ENCODE measurements around the gene TENM4. TPM values are rescaled to one million over a fixed set of nuclear protein-coding genes. Genes with fewer than 3 reads are reported as not detected.

Gene TENM4
- total RNA-seq, 2 experiments from 2014 or later: not detected

DNA sequence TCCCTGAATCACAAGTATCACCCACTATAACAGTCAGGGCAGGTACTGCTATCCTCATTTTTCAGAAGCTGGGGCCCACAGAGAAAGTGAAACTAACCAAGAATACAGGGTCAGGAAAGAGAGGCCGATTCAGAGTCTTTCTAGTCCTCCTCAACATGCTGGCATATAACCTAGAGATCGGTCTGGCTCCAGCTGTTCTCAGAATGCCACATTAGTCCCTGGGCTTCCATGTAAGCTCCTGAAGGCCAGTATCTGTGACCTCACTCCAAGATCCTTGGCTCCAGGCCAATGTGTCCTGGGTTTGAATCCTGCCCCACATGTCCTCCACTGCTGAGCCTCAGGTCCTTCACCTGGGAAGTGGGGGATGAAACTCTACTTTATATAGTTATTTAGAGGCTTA, 50.4 kb downstream of the TENM4 start:
- TF ChIP-seq, protein P1, sequence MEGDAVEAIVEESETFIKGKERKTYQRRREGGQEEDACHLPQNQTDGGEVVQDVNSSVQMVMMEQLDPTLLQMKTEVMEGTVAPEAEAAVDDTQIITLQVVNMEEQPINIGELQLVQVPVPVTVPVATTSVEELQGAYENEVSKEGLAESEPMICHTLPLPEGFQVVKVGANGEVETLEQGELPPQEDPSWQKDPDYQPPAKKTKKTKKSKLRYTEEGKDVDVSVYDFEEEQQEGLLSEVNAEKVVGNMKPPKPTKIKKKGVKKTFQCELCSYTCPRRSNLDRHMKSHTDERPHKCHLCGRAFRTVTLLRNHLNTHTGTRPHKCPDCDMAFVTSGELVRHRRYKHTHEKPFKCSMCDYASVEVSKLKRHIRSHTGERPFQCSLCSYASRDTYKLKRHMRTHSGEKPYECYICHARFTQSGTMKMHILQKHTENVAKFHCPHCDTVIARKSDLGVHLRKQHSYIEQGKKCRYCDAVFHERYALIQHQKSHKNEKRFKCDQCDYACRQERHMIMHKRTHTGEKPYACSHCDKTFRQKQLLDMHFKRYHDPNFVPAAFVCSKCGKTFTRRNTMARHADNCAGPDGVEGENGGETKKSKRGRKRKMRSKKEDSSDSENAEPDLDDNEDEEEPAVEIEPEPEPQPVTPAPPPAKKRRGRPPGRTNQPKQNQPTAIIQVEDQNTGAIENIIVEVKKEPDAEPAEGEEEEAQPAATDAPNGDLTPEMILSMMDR (conservative IDR thresholded peaks at IDR 0.05; ENCODE audit: low read length): no peak
- no peak for TF ChIP-seq EZH2phosphoT487 (IDR thresholded peaks at IDR 0.05; ENCODE audit: borderline replicate concordance, low read depth, low read length)
- Histone ChIP-seq H4K20me1 (ENCODE audit: insufficient read depth, low read length) (no peaks in the 10 kb centered on the region), H3K4me2 (ENCODE audit: low read length) (no peak overlapping the region), H2AFZ (ENCODE audit: low read length) (no peak overlapping the region), H3K4me3 (ENCODE audit: low read depth, low read length, poor library complexity, severe bottlenecking) (no peak overlapping the region), H3K9me2 (ENCODE audit: insufficient read depth, low read length) (no peaks in the 10 kb centered on the region), H3K27ac (ENCODE audit: low read depth, low read length, poor library complexity, severe bottlenecking) (no peak overlapping the region), H3K79me2 (ENCODE audit: insufficient read depth, low read depth, low read length) (no peaks in the 10 kb centered on the region), H3K4me1 (ENCODE audit: insufficient read depth, low read length, poor library complexity, severe bottlenecking) (peaks cover 7% of the 10 kb centered on the region), H3K9me3 (ENCODE audit: low read length) (no peaks in the 10 kb centered on the region), H3K36me3 (ENCODE audit: insufficient read depth, low read length) (no peaks in the 10 kb centered on the region)
- intact Hi-C loops (cut with micrococcal nuclease; ENCODE audit: unreplicated experiment): no loop called here
- CTCF ChIA-PET (ENCODE audit: unreplicated experiment): no interaction called here
- POLR2A ChIA-PET: no interaction called here
- DNase-seq (ENCODE audit: low spot score): no peak
- no TSS peak for BruUV-seq (replicated peaks)

DNA sequence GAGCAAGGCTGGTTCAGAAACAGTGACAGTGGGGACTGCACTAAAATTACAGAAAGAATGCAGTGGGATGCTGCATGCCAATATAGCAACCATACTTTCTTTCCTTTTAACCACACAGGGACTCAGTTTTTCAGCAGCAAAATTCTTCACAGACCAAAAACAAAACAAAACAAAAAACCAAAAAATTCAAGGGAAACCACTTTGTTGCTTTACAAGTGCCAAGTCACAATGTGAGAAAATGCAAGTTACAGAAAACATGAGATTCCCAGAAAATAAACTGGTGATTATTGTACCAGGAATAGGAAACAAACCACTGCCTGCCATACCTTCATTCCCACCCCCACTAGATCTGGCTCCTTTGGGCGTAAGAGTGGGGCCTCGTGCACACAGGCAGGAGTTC, 52.6 kb downstream of the TENM4 start:
- H3K36me3 ChIP-seq (ENCODE audit: insufficient read depth, low read length): no peaks in the 10 kb centered on the region
- intact Hi-C loops (cut with micrococcal nuclease; ENCODE audit: unreplicated experiment): no loop called here
- DNase-seq (ENCODE audit: low spot score): no peak
- TF ChIP-seq, protein P1 (conservative IDR thresholded peaks at IDR 0.05; ENCODE audit: low read length): no peak
- TF ChIP-seq EZH2phosphoT487 (IDR thresholded peaks at IDR 0.05; ENCODE audit: borderline replicate concordance, low read depth, low read length): no peak
- H3K9me3 ChIP-seq (ENCODE audit: low read length): no peaks in the 10 kb centered on the region
- H3K4me2 ChIP-seq (ENCODE audit: low read length): no peak overlapping the region
- no peaks in the 10 kb centered on the region for H3K9me2 ChIP-seq (ENCODE audit: insufficient read depth, low read length)
- POLR2A ChIA-PET: no interaction called here
- H3K27ac ChIP-seq (ENCODE audit: low read depth, low read length, poor library complexity, severe bottlenecking): no peak overlapping the region
- no peaks in the 10 kb centered on the region for H3K79me2 ChIP-seq (ENCODE audit: insufficient read depth, low read depth, low read length)
- H4K20me1 ChIP-seq (ENCODE audit: insufficient read depth, low read length): no peaks in the 10 kb centered on the region
- no peak overlapping the region for H2AFZ ChIP-seq (ENCODE audit: low read length)
- no TSS peak for BruUV-seq (replicated peaks)
- CTCF ChIA-PET (ENCODE audit: unreplicated experiment): no interaction called here
- peaks cover 7% of the 10 kb centered on the region for H3K4me1 ChIP-seq (ENCODE audit: insufficient read depth, low read length, poor library complexity, severe bottlenecking)
- H3K4me3 ChIP-seq (ENCODE audit: low read depth, low read length, poor library complexity, severe bottlenecking): no peak overlapping the region

DNA sequence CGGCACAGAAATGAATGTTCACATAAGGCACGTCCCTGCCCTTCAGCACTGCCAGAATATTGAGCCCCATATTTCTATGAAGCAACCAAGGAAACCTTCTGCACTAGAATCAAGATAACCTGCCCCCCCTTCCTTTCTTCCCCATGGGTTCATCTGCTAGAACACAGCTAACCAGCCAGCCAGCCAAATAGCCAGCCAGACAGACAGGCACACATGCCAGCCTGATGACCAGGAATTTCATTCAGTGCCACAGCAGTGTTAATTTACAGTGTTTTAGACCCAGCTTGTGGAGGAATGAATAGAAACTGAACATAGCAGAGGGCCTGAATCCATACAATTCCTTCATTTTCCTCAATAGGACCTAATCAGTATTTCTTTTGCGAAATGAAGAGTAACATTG, 57.0 kb downstream of the TENM4 start:
- intact Hi-C loops (cut with micrococcal nuclease; ENCODE audit: unreplicated experiment): no loop called here
- H3K4me1 ChIP-seq (ENCODE audit: insufficient read depth, low read length, poor library complexity, severe bottlenecking): peaks cover 7% of the 10 kb centered on the region
- no peak overlapping the region for H3K27ac ChIP-seq (ENCODE audit: low read depth, low read length, poor library complexity, severe bottlenecking)
- no peaks in the 10 kb centered on the region for H3K36me3 ChIP-seq (ENCODE audit: insufficient read depth, low read length)
- no TSS peak for BruUV-seq (replicated peaks)
- POLR2A ChIA-PET: interaction anchor here (0.7 kb wide), 1 partner anchor 18 kb away, joined by 3 read pairs; no protein-coding TSS in a partner anchor
- H2AFZ ChIP-seq (ENCODE audit: low read length): no peak overlapping the region
- CTCF ChIA-PET (ENCODE audit: unreplicated experiment): no interaction called here
- no peak overlapping the region for H3K4me3 ChIP-seq (ENCODE audit: low read depth, low read length, poor library complexity, severe bottlenecking)
- no peaks in the 10 kb centered on the region for H3K9me2 ChIP-seq (ENCODE audit: insufficient read depth, low read length)
- DNase-seq (ENCODE audit: low spot score): no peak
- H3K9me3 ChIP-seq (ENCODE audit: low read length): no peaks in the 10 kb centered on the region
- H3K79me2 ChIP-seq (ENCODE audit: insufficient read depth, low read depth, low read length): no peaks in the 10 kb centered on the region
- TF ChIP-seq, protein P1 (conservative IDR thresholded peaks at IDR 0.05; ENCODE audit: low read length): no peak
- no peak for TF ChIP-seq EZH2phosphoT487 (IDR thresholded peaks at IDR 0.05; ENCODE audit: borderline replicate concordance, low read depth, low read length)
- no peaks in the 10 kb centered on the region for H4K20me1 ChIP-seq (ENCODE audit: insufficient read depth, low read length)
- H3K4me2 ChIP-seq (ENCODE audit: low read length): no peak overlapping the region
